HG03571 (cell line): Measurements from ENCODE around the gene APLNR.

ENCODE experiments used
- ATAC-seq: cut with Tn5 transposase; IDR thresholded peaks from one replicate; pipeline ENCODE4 v1.9.1; 2021; ENCODE audit not compliant: unreplicated experiment

APLNR gene

GRCh38 chr11:57251491-57252104 is 14.5 kb upstream of the APLNR start:
- ATAC-seq: no peak

- ATAC-seq: no peak
Measured at GRCh38 chr11:57251037-57251436, 14.0 kb upstream of the APLNR start.

GRCh38 chr11:57249384-57250319 is 12.6 kb upstream of the APLNR start:
- no peak for ATAC-seq

- no peak for ATAC-seq
Measured at GRCh38 chr11:57248780-57249383, 11.8 kb upstream of the APLNR start.

GRCh38 chr11:57244911-57245310 is 7.9 kb upstream of the APLNR start:
- ATAC-seq: no peak

DNA sequence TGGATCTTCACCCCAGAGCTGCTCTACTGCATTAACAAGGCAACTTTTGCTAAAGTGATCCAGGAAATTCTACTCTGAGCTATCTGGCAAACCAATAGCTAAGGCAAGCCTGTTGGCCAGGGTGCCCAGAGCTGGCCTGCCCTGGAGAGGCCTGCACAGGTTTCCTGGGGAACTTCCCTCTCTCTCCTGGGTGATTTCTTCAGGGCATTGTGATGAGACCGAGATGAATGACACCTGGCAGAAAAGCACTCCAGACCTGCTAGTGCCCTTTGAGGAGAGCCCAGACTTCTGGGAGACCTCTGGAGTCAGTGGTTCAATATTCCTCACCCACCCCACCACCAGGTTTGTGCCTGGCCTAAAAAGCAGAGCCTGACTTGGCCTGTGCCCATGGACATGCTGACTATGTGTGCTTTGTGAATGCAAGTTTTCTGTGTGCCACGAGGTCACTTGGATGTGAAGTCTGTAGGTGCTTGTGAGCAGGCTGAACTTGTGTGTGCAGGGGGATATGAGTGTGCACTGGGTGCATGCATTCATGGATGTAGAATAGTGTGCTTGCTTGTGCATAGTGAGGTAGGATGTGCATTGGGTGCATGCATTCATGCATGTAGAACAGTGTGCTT is 4.4 kb upstream of the APLNR start:
- ATAC-seq: no peak

GRCh38 chr11:57240757-57241156 is 3.7 kb upstream of the APLNR start:
- ATAC-seq: no peak

DNA sequence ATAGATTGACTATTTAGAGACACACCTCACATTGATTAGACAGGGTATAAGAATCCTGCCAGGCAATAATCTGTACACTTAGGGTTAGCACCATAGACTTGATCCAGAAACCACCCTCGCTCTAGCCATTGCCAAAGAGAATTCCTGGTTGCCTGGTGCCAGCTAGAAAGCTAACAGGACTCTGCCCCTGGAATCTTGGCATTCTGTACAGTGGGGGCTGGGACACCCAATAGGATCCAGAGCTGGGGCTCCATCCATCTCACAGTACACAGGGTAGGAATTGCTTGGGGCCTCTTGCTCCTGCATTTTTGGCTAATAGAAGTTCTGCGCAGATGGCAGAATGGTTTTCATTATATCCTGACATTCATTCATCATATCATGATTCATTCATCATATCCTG is 3.0 kb upstream of the APLNR start:
- no peak for ATAC-seq

- no peak for ATAC-seq
Measured at GRCh38 chr11:57239348-57239747, 2.3 kb upstream of the APLNR start.

DNA sequence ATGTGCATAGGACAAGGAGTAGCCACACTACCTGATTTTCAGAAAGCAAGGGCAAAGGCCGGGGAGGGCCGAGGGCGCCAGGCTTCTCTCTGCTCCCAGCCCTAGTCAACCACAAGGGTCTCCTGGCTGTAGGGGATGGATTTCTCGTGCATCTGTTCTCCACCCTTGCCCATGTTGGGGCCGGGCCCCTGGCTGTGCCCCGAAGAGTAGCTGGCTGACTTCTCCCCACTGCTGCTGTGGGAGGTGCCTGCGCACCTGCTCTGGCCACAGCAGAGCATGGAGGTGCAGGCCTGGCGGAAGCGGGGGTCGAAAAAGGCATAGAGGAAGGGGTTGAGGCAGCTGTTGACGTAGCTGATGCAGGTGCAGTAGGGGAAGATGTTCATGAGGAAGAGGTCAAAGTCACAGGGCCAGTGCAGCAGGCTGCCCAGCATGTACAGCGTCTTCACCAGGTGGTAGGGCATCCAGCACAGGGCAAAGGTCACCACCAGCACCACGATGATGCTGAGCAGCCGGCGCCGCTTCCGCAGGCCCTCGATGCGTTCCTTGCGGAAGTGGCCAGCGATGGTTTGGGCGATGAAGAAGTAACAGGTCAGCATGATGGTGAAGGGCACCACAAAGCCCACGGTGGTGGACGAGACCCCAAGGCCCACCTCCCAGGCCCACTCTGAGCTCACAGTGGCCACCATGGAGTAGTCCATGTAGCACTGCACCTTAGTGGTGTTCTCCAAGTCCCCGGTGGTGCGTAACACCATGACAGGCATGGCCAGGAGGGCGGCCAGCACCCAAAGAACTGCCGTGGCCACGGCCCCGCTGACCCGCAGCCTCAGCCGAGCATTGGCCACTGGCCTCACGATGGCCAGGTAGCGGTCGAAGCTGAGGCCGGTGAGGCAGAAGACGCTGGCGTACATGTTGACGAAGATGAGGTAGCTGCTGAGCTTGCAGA is 1.0 kb downstream of the APLNR start:
- ATAC-seq: no peak

DNA sequence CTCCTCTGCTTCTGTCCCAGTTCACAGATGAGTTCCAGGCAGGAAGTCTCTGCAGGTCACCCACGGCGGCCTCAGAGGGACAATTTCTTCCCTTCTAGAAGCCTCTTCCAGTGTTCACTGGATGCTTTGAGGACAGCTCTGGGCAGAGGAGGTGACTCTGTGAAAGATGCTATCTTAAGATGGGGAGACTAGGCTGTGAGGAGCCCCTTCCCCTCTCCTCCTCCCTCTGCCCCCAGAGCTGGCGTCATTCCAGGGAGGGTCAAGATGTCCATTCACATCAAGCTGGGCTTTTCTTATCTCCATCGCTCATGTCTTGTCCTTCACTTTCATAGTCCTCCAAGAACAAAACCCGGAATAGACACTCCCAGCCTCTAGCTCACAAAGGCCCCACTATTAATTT is 3.3 kb downstream of the APLNR start:
- ATAC-seq: no peak

GRCh38 chr11:57231539-57232253 is 5.4 kb downstream of the APLNR start:
- ATAC-seq: no peak

DNA sequence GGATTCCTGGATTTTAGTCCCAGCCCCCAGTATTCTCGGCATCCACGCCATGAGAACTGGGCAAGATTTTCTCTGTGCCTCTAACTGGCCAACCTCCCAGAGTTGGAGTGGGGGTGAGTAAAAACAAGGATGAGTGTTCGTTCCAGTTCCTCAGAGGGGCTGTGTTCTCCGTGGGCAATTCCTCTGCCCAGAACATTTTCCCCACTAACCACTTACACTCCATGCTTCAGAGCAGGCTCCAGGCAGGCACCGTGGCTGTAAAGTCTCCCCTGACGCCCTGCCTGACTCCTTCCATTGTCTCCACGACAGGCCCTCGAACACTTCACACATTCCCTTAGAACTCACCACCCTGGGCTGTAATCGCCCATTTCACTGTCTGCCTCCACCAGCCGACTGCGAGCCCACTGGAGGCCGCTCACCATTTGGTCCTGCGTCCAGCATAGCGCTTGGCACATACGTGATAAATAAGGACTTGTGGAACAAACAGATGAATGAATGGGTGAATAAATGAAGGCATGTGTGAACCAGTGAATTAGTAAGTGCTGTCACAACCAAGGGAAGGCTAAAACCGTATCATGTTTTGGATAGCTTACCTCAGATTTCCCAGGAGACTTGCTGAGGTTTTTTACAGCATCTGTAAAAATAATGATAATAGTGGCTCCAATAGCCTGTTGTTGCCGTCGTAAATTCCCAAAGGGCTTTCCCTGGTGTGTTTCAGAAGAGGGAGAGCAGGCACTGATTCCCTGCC is 6.1 kb downstream of the APLNR start:
- ATAC-seq: no peak

- no peak for ATAC-seq
Measured at GRCh38 chr11:57230316-57230715, 6.7 kb downstream of the APLNR start.

GRCh38 chr11:57228600-57228999 is 8.4 kb downstream of the APLNR start:
- ATAC-seq: no peak

DNA sequence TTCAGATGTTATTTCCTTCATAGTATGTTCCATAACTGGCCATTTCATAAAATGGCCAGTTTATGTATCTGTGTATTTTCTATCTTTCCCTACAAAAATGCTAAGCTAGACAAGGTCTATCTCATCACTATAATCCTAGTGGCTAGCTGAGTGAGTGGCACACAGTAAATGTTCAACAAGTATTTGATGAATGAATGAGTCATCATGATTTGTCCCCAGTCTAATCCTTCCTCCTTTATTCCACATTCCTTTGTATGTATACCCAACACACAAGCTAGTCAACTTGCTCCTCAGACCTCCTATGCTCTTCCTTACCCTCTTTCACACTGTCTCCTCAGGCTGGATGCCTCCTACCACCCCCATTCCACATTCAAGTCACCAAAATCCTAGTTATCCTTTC is 12.5 kb downstream of the APLNR start:
- ATAC-seq: no peak

DNA sequence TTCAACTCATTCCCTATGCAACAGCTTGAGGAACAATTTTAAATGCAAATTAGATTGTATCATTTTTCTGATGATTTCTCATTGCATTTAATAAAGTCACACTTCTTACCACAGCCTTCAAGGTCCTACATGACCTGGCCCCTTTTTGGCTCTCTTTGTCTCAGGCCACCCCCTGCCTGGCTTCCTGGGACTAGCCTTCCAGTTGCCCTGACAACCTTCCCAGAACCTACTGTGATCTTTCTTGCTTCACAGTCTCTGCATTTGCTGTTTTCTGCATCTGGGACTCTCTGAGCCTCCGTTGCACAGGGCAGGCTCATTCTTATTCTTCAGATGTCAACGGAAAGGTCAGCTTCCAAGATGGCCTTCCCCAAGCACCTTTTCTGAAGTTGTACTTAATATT is 12.9 kb downstream of the APLNR start:
- ATAC-seq: no peak

- no peak for ATAC-seq
Measured at GRCh38 chr11:57223601-57224000, 13.4 kb downstream of the APLNR start.

DNA sequence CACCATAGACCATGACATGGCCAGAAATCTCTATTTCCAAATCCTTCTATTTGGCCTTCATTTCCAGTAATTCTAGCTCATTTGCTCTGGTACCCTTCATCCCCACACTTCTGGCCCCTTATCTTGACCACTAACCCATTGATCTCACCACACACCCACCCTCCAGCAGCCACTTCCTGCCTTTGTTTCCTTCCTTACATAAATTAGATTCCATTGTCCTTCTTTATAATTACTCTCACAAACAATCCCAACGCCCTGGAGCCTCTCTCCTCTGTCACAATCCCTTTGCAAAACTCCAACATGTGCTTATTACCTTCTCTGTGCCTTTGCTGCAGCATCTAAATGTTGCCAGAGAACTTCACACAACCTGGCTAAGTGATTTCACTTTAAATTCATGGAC is 14.8 kb downstream of the APLNR start:
- no peak for ATAC-seq
